GM19240 (cell line): ENCODE results near the gene NLRC3.

Source experiments
- DNase-seq: peaks from one replicate; pipeline ENCODE4 v3.0.0; 2011; ENCODE audit warnings: low spot score; ENCODE audit not compliant: insufficient read length

NLRC3 gene

DNA sequence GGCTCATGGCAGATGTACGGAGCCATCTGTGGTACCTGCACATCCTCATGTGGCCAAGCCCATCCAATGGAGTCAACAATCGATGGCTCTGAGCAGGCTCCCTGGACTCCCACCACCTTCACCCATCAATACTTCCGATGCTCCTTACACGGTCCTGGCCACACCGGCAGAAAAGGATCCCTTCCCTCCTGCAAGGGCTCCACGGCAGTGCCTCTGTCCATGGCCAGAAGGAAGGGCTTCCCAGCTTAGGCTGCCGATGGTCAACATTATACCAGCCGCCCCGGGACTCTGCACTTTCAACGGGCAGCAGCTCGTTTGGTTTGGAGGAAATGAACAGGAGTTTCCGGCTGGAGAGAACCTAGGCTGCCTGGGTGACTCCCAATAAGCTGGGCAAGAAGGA is 21.0 kb upstream of the NLRC3 start:
- DNase-seq: no peak

DNA sequence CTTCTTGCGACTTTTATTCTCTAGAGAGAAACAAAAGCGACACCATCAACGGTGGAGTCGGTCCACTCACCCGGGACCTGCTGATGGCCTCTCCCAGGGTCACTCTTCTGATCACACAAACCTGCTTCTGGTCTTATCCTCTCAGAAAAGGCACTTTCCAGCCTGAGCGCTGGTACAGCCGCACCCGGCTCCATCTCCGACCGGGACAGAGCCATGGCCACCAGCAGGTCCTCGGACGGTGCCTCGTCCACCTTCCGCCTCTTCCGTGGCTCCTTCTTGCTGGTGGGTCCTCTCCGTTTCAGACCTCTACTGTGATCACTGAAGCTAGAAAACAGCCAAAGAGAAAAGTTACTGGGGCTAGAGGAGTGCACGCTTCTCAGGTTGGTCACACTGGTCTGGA is 20.5 kb upstream of the NLRC3 start:
- DNase-seq: no peak

DNA sequence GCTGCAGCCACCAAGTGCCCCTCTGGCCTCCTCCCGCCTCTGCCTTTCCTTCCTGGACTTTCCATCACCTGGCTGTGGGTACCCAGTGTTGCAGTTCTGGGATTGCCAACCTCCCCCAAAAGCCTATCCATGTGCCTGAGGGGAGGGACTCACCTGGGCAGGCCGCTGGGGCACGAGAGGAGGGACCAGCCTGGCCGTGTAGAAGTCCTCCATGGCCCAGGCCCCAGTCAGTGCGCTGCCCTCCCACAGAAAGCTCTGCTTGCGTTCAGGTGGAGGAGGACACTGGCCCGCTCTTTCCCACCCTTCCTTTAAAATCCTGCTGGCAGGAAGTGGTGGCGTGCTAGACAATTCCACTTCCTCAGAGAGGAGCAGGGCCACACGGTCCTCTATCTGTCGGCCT is 20.0 kb upstream of the NLRC3 start:
- no peak for DNase-seq

GRCh38 chr16:3596101-3596861 is 19.1 kb upstream of the NLRC3 start:
- no peak for DNase-seq

DNA sequence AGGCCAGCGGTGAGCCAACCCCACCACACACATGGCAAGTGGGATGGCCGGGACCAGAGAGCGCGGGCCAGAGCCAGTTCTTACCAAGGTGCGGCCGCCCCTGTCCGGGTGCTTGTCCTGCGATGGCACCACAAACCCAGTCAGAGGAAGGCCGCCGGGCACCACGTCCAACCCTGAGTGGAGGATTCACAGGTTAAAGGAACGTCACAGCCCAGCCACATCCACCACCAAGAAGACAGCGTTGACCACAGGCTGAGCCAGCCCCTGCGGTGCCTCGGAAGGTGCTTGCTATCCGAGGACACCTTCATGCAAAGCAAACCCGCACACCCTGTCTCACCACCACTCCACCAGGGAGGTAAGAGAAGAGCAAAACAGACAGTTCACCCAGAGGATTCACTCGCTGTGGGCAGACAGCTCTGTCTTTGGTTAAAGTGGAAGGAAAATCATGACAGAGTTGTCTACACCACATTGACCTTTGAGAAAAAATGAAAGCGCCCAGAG is 18.4 kb upstream of the NLRC3 start:
- no peak for DNase-seq

- DNase-seq: no peak
Observed at GRCh38 chr16:3595110-3595486, 17.9 kb upstream of the NLRC3 start.

DNA sequence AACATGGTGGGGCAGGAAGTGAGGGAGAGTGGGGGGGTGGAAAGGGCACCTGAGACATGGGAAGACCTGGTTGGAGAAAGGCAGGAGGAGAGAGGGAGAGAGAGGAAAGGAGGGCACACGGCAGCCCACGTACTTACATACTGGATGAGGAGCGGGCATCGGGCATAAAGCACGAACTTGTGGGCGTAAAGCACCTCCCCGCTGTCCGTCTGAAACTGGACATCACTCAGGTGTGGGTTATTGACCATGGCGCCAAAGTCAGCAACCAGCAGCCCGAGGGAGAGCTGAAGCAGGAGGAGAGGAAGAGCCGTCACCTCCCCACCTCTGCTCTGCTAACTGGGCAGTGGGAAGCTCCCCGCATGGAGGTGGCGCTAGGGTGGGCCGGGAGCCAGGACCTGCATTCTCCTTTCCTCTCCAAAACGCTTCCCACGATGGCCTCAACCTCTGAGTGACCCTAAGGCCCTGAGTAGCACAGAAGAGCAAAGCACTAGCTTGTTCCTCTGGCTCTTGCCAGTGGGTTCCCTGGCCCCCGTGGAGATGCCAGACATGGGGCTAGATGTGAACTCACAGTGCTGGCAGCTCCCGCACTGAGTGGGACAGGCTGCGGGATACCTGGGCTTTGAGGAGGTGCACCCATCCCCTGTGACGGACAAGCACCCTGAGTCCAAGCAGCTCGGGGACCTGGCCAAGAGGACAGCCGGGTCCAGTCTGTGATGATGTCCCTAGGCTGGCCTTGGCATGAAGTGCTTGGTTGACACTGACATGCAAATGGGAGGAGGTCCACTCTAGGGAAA is 17.3 kb upstream of the NLRC3 start:
- DNase-seq: no peak

GRCh38 chr16:3592559-3592958 is 15.4 kb upstream of the NLRC3 start:
- DNase-seq: no peak

DNA sequence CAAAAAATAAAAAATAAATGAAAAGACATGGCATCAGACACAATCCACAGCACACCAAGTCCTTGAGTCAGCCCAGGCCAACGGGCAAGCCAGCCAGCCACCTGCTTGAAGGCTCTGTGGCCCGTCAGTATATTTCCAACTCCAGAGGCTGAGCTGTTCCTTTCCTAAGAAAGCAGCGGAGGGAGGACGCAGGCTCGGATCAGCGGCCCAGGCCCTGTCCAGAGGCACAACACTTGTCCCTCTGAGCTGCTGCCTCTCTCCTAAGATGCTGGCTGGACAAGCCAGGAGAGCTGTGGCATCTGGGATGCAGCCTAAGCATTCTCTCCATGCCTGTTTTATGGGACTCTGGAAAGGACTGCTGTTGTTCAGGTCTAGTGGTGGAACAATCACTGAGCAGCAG is 14.8 kb upstream of the NLRC3 start:
- no peak for DNase-seq

GRCh38 chr16:3591436-3591803 is 14.2 kb upstream of the NLRC3 start:
- no peak for DNase-seq

DNA sequence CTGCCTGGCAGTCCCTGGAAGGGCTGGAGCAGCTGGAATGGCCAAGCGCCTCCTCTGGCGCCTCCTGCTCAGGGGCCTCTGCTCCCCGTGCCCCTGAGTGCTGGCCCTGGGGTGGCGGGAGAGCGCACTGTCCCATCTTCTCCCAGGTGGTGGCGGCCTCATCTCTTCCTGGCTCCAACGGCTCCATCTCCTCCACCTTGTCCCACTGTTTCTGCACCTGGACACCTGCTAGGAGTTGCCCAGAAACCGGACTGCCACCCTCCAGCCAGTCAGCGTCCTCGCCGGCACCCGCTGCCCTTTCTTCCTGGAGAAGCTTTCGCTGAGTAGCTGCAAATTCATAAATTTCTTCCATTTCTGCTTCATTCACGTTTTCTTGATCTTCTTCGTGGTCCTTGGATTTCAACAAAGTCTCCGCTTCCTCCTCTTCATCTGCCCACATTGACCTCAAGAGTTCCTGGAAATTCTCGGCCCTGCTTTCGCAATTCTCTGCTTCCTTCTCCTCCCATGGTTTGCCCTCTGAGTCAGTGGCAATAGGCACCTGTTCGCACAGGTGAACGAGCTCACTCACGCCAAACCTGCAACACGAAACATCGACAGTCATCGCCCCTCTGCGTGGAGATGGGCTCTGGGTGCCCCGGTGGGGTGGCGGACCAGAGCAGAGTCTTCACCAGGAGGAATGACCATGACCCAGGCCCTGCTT is 13.7 kb upstream of the NLRC3 start:
- no peak for DNase-seq

DNA sequence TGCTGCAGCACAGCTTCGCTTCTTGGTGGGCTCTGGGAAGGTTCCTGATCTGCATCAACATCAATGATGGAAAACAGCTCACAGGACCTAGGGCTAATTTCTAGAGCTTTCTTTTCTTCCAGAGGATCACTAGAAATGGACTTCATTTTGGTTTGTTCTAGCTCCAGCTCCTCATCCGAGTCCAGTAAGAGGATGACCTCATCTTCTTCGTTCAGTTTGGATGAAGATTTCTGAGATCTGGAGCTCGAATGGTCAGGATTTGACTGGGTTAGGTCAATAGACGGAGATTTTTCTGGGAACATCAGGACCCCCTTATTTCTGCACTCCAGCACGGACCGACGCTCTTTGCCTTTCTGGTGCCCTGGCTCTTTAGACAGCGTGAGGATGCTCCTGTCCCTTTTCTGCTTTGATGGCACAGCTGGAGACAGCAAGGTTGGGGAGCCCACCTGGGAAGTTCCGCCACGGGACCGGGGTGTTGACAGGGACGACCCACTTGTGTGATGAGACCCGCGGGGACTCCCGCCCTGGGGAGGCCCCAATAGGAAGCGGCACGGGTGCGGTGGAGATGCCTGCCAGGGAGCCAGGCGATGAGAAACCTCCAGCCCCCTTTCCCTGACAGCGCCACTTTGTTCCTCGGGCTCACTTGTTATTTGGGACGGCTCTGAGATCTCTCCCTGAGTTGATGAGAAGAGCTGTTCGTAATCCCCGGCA is 12.9 kb upstream of the NLRC3 start:
- no peak for DNase-seq

GRCh38 chr16:3589441-3589921 is 12.3 kb upstream of the NLRC3 start:
- no peak for DNase-seq

DNA sequence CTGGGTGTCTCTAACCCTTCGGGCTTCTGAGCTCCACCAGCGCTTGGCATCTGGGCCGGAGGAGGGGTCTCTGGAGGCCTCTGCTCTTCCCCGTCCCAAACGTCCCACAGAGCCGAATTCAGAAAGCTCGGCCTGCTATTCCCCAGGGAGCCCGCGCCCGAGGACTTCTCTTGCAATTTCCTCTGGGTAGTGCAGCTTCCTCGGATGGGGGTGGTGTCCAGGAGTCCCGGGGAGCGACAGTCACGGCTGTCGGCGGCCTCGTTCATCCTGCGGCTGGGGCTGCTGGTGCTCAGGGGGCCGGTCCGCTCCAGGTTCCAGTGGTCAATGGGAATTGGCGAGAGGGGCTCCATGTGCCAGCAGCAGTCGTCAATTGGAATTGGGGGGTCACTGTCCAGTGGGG is 11.8 kb upstream of the NLRC3 start:
- DNase-seq: no peak

GRCh38 chr16:3587547-3588110 is 10.4 kb upstream of the NLRC3 start:
- DNase-seq: peak; percentile 62

DNA sequence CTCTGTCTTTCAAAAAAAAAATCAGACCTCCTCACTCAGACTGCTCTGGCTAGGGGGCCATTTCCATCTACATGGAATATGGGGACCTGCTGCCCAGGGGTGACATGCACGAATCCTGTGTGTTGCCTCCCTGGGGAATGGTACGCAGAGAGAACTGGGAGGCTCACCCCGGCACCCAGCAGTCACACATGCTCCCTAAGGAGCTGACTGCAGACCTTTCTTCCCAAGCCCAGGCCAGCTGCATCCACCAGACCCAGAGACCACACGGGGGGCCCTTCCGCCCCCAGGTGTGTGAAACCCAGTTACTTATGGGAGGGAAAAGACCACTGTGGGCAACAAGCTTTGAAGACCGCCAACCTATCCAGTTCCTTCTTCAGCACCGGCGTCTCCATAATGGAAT is 7.2 kb upstream of the NLRC3 start:
- DNase-seq: no peak

- DNase-seq: no peak
Observed at GRCh38 chr16:3583303-3584038, 6.3 kb upstream of the NLRC3 start.

- DNase-seq: no peak
Observed at GRCh38 chr16:3582276-3583165, 5.3 kb upstream of the NLRC3 start.

DNA sequence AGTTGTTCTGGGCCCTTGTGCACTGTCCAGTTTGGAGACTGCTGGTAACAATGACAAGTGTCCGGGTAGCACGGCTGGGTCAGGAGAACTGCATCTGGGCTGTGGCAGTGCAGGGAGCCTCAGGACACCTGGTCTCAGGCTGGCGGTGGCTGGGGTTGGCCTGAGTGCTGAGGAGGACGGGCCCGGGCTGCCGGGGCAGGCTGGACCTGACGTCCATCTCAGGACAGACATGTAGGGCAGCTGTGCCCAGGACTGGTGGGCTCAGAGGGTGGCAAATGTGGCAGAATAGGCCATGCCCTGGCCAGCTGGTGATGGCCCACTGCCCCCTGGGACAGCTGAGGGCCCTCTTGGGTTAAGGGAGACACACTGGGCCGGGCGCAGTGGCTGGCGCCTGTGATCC is 4.2 kb upstream of the NLRC3 start:
- DNase-seq: no peak
